ENCODE data around the gene PRF1. TPM values are rescaled to one million over a fixed set of nuclear protein-coding genes. Genes with fewer than 3 reads are reported as not detected.
"Not testable (repeated sequence)": the region's sequence is repeated elsewhere in the genome, so short reads cannot be mapped to it uniquely, and the experiment has no call there.

The PRF1 gene
- polyA plus RNA-seq (ENCODE audit: insufficient read length in 3 of 3), result under 1 TPM; 0.41 to 0.85 (median 0.42) TPM
- long read RNA-seq, donor 1, partial matches to known transcripts, result 0 of 1 reads
- long read RNA-seq, donor 1, other reads (novel, unspliced or antisense), result 0 of 1 reads
- long read RNA-seq, donor 2, result 0 reads
- long read RNA-seq, donor 3, partial matches to known transcripts, result 0 of 1 reads
- long read RNA-seq, donor 3, other reads (novel, unspliced or antisense), result 0 of 1 reads
- long read RNA-seq, donor 4, result 0 reads
- long read RNA-seq, donor 5, result 0 reads
- long read RNA-seq, donor 6, partial matches to known transcripts, result 0 of 1 reads
- long read RNA-seq, donor 6, other reads (novel, unspliced or antisense), result 0 of 1 reads
- long read RNA-seq, donor 7, result 0 reads
- long read RNA-seq, donor 8, result 0 reads
- long read RNA-seq, donor 9, result 0 reads
- long read RNA-seq, donor 10, result 0 reads
- long read RNA-seq, donor 11, result 0 reads
- long read RNA-seq, donor 12, partial matches to known transcripts, result 0 of 1 reads
- long read RNA-seq, donor 12, other reads (novel, unspliced or antisense), result 0 of 1 reads
- long read RNA-seq, donor 13, result 0 reads
- long read RNA-seq, donor 14, result 0 reads
- long read RNA-seq, donor 15, result 0 reads
- long read RNA-seq, donor 16, result 0 reads

DNA sequence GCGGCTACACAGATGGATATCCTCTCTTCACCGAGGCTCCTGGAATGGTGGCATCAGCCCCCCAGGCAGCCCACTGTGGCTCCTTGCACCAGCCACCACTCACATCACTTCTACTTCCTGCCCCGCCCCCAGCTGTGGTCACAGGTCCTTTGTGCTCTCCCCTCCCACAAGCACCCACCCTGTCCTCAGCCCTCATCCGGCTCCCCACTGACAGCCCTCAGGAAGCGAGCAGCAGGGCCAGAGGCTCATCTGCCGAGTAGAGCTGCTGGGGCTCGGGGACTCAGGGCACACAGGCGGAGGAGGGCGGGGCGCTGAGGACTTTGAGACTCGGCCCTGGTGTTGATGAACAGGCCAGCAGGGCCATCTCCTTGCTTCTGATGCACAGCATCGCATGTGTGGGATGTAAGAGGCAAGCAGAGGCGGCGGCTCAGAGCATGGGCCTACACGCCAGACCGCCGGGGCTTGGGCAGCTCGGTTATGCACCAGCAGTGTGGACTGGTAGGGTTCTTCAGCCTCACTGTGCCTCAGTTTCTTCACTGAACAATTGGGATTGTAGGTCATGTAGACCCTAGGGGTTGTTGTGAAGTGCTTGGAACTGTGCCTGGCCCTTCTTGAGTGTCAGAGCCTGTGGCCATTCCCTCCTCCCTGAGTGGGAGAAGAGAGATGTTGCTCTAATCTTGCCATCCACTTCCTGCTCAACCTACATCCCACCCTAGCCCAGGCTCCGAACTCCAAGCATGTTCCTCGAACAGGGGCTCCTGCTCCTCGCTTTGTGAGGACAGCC is at the start of gene PRF1:
Gene PRF1 (minus strand): TSS at position 77 of the 784 bp plus-strand sequence. CDS start 1,839 bp downstream, outside the sequence.
- no peak for DNase-seq (ENCODE audit: extremely low read depth in 1 of 11, low read depth in 9 of 11, low spot score in 4 of 11)

DNA sequence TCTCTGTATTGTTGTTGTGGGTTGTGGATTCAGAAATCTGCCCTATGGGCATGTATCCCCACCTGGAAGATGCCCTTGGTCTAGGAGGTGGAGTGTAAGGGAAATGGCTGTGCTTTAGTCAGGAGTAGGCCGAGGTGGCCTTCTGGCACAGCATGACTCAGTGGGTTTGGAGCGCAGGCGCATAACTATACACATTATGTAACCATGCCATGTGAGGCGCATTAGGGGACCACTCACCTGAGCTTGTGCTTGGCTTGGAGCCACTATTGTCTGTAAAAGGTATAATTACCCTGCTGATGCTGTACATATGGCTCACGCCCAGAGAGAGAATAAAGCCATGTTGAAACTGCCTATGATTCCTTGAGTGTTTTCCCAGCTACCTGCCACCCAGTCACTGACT is 49.1 kb upstream of the PRF1 start:
- no peak for DNase-seq (ENCODE audit: extremely low read depth in 1 of 11, low read depth in 9 of 11, low spot score in 4 of 11)

DNA sequence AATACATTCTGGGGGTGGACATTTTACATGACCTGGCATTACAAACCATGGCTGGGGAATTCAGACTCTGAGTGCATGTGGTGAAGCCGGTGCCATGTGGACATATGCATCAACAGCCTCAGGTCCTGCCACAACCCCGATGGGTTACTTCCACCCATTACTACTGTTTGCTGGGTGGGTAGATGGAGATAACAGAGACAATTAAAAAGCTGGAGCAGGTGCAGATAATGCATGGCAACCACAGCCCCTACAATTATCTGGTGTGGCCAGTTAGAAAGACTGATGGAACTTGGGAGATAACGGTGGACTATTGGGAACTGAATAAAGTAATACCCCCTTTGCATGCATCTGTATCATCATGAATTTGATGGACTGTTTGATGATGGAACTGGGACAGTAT is 48.2 kb upstream of the PRF1 start:
- no peak for DNase-seq (ENCODE audit: extremely low read depth in 1 of 11, low read depth in 9 of 11, low spot score in 4 of 11)

DNA sequence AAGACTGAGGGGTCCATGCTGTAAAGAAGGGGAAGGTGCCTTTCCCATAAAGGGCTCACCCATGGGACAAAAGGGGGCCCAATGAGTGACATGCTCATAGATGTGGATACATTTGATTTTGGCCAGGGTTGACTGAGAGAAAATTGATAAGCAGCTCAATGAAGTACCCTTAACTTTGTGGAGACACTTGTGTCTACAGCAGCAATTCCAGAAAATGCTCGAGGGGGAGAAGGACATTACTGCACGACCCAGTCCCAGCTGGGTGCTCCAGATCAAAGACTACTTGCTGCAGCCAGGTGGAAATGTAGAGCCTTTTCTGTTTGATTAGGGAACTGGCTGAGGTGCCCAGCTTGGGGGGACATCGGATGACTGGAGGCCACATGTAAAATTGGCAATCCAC is 47.6 kb upstream of the PRF1 start:
- no peak for DNase-seq (ENCODE audit: extremely low read depth in 1 of 11, low read depth in 9 of 11, low spot score in 4 of 11)

DNA sequence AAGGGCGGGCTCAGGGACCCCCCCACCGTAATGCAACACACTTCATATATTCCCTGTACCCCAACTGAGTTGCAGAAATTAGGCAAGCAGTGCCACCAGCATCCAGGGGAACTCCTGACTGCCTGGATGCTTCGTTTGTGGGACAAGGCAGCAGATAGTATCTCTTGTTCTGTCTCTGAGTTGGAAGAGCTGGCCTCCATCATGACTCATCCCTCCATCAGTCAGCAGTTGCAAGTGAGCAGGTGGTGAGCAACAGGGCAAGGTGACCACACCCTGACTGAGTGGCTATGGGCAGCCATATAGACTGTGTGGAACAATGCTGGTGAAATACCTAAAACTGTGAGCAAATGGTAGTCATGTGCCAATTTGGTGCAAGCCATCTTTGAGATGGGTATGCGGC is 47.0 kb upstream of the PRF1 start:
- no peak for DNase-seq (ENCODE audit: extremely low read depth in 1 of 11, low read depth in 9 of 11, low spot score in 4 of 11)

DNA sequence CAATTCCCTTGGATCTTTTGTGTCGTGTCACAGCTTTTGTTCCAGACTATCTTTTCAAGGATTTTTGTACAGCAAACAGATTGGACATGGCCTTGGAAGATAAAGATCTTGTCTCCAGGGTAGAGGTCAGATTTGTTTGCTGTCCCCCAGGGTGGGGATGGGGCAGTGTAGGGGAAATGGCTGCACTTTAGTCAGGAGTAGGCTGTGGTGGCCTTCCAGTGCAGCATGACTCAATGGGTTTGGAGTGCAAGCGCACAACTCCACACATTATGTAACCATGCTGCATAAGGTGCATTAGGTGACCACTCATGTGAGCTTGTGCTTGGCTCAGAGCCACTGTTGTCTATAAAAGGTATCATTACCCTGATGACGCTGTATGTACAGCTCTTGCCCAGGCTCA is 45.9 kb upstream of the PRF1 start:
- DNase-seq (ENCODE audit: extremely low read depth in 1 of 11, low read depth in 9 of 11, low spot score in 4 of 11), result no peak

DNA sequence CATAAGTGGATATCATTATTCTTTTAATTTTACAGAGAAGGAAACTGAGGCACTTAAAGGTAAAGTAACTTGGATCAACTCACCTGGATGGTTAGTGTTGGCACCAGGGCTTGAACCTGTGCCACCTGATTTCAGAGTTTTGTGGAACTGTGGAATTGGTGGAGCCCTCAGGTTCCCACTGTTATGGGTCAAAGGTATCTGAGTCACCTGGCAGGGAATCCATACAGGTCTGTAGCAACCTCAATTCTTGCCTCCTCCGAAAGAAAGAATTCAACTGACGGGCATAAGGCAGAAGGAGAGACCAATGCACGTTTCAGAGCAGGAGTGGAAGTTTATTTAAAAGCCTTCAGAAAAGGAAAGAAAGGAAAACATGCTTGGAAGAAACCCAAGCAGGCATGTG is 44.5 kb upstream of the PRF1 start:
- no peak for DNase-seq (ENCODE audit: extremely low read depth in 1 of 11, low read depth in 9 of 11, low spot score in 4 of 11)

DNA sequence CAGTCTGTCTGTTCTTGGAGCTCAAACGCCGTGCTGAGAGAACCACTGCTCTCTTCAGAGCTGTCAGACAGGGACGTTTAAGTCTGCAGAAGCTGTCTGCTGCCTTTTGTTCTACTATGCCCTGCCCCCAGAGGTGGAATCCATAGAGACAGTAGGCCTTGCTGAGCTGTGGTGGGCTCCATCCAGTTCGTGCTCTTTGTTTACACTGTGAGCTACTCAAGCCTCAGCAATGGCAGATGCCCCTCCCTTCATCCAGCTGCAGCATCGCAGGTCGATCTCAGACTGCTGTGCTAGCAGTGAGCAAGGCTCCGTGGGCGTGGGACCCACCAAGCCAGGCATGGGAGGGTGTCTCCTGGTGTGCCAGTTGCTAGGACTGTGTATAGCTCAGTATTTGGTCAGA is 42.4 kb upstream of the PRF1 start:
- DNase-seq (ENCODE audit: extremely low read depth in 1 of 11, low read depth in 9 of 11, low spot score in 4 of 11), result not testable (repeated sequence)

DNA sequence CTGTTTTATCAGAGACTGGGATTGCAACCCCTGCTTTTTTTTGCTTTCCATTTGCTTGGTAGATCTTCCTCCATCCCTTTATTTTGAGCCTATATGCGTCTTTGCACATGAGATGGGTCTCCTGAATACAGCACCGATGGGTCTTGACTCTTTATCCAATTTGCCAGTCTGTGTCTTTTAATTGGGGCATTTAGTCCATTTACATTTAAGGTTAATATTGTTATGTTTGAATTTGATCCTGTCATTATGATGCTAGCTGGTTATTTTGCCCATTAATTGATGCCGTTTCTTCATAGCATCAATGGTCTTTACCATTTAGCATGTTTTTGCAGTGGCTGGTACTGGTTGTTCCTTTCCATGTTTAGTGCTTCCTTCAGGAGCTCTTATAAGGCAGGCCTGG is 40.7 kb upstream of the PRF1 start:
- DNase-seq (ENCODE audit: extremely low read depth in 1 of 11, low read depth in 9 of 11, low spot score in 4 of 11), result not testable (repeated sequence)

DNA sequence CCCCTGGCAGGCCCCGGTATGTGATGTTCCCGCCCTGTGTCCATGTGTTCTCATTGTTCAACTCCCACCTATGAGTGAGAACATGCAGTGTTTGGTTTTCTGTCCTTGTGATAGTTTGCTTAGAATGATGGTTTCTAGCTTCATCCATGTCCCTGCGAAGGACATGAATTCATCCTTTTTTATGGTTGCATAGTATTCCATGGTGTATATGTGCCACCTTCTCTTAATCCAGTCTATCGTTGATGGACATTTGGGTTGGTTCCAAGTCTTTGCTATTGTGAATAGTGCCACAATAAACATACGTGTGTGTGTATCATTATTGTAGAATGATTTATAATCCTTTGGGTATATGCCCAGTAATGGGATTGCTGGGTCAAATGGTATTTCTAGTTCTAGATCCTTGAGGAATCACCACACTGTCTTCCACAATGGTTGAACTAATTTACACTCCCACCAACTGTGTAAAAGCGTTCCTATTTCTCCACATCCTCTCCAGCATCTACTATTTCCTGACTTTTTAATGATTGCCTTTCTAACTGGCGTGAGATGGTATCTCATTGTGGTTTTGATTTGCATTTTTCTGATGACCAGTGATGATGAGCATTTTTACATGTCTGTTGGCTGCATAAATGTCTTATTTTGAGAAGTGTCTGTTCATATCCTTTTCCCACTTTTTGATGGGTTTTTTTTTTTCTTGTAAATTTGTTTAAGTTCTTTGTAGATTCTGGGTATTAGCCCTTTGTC is 37.3 kb upstream of the PRF1 start:
- DNase-seq (ENCODE audit: extremely low read depth in 1 of 11, low read depth in 9 of 11, low spot score in 4 of 11), result not testable (repeated sequence)

DNA sequence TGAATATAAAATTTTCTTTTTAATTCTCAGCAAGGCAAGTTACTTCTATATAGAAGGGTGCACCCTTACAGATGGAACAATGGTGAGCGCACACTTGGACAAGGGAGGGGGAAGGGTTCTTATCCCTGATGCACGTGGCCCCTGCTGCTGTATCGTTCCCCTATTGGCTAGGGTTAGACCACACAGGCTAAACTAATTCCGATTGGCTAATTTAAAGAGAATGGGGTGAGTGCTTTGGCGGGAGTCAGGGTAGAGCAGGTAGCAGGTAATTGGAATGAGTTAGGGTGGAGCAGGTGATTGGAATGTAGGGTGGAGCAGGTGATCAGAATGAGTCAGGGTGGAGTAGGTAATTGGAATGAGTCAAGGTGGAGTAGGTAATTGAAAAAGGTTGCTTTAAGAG is 32.0 kb upstream of the PRF1 start:
- not testable (repeated sequence) for DNase-seq (ENCODE audit: extremely low read depth in 1 of 11, low read depth in 9 of 11, low spot score in 4 of 11)

DNA sequence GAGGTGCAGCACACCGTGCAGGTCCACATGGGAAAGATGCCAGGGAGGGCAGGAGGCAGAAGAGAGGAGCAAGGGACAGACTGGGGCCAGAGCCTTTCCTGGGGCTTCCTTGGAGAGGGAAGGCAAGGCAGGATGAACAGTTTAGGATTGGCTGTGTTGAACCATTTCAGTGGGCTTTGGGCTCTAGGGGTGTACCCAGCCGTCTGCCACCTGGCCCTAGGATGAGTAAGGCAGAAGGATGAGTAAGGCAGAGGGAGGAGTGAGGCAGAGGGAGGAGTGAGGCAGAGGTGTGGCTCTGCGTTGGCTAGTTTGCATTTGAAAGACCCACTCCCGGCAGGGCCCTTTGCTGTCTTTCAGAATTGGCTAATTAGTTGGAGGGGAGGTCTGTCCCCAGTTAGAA is 31.5 kb upstream of the PRF1 start:
- DNase-seq (ENCODE audit: extremely low read depth in 1 of 11, low read depth in 9 of 11, low spot score in 4 of 11), result no peak

DNA sequence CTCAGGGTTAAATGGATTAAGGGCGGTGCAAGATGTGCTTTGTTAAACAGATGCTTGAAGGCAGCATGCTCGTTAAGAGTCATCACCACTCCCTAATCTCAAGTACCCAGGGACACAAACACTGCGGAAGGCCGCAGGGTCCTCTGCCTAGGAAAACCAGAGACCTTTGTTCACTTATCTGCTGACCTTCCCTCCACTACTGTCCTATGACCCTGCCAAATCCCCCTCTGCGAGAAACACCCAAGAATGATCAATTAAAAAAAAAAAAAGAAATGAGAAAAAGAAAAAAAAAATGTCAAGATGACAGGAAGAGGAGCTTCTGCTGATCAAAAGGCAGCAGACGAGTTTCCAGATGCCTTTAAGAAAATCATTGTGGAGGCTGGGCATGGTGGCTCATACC is 29.2 kb upstream of the PRF1 start:
- not testable (repeated sequence) for DNase-seq (ENCODE audit: extremely low read depth in 1 of 11, low read depth in 9 of 11, low spot score in 4 of 11)

DNA sequence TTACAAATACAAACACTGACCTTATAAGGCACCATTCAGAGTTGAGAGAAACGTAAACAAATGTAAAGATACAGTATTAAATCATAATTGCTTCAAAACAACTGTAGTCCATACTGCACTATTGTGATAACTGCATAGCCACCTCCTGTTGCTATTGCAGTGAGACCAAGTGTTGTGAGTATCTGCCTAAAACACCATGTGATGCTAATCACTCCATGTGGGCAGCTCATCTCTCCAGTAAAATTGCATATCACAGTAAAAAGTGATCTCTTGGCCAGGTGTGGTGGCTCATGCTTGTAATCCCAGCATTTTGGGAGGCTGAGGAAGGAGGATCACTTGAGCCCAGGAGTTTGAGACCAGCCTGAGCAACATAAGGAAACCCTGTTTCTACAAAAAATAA is 26.8 kb upstream of the PRF1 start:
- no peak for DNase-seq (ENCODE audit: extremely low read depth in 1 of 11, low read depth in 9 of 11, low spot score in 4 of 11)

DNA sequence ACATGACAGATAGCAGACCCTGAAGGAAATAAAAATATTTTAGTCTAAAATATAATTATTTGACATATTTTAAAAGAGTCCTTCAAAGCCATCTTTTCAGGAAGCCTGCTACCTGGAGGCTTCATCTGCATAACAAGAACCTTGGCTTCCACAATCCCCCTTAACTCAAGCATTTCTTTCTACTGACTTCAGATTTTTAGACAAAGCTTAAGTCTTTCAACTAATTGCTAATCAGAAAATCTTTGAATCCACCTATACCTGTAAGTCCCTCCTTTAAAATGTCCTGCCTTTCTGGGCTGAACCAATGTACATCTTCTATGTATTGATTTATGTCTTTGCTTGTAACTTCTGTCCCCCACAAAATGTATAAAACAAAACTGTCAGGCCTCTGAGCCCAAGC is 23.5 kb upstream of the PRF1 start:
- DNase-seq (ENCODE audit: extremely low read depth in 1 of 11, low read depth in 9 of 11, low spot score in 4 of 11), result no peak

DNA sequence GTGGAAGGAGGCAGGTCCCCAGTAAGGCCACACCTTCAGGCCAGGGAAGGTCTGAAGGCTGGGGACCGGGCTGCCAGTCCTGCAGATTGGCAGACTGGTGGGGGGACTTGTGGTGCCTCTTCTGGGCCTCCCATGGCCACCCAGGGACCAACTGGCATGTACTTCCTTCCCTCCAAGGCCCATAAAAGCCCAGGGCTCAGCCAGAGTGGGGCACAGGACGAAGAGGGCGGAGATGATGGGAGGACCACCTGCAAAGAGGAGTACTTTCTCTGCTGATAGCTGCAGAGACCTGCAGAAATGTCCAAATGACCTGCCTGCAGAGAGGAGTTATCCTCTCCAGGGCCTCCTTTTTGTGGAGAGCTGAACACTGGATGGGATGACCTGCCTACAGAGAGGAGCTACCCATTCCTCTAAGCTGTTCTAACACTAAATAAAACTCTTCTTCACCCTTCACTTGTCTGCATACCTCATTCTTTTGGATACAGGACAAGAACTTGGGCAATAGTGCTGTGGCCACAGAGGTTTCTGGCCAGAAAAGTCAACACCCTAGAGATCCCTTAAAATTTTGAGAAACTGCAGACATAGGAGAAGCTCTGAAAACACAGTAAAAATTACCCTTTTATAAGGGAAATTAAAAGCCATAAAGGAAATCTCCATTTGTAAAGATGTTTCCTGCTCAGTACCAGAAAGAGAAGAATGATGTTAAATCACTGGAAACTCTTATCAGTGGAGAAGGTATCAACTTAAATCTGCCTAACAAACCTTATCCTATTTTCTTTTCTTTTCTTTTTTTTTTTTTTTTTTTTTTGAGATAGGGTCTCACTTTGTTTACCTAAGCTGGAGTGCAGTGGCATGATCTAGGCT is 20.7 kb upstream of the PRF1 start:
- no peak for DNase-seq (ENCODE audit: extremely low read depth in 1 of 11, low read depth in 9 of 11, low spot score in 4 of 11)

DNA sequence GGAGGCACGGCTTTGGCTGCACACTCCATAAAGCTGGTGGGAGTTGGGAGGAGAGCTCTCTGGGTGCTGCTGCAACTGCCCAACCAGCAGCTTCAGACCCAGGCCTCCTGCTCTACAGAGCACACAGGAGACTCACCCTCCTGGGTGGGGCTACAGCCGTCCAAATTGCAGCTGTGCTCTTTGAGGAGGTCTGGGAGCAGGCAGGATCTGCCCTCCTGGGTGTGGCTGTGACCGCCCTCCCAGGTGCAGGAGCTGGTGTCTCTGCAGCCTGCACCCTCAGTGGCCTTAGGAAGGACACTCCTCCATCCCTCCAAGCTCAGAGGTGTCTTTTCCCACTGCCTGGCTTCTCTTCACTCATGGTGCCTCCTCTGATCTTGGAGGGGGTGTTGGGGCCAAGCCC is 20.0 kb upstream of the PRF1 start:
- DNase-seq (ENCODE audit: extremely low read depth in 1 of 11, low read depth in 9 of 11, low spot score in 4 of 11), result no peak

DNA sequence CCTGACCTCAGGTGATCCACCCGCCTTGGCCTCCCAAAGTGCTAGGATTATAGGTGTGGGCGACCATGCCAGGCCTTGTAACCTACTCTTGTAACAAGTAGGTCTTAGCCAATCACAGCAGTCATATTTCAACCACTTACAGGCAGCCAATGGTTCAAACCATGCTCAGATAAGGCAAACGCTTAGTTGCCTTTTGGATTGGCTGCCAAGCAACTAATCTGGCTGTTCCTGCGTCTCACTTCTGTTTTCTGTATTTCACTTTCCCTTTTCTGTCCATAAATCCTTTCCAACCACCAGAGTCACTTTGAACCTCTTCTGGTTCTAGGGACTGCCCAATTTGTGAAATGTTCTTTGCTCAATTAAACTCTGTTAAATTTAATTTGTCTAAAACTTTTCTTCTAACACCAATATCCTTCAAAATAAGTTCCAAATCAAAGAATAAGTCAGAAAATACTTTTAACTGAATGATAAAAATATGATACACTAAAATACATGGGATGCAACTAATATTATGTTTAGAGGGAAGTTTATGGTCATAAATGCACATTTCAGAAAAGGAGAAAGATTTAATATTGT is 19.1 kb upstream of the PRF1 start:
- no peak for DNase-seq (ENCODE audit: extremely low read depth in 1 of 11, low read depth in 9 of 11, low spot score in 4 of 11)
